ENCODE data around the gene TMEM132E.

- TF ChIP-seq CTCF (IDR thresholded peaks at IDR 0.05) = no peak
- no peak for TF ChIP-seq POLR2A (IDR thresholded peaks at IDR 0.05)
Observed at GRCh38 chr17:34641368-34641767, 62.0 kb downstream of the TMEM132E start.

All from right lobe of liver (tissue), 4 donors.